Natural killer cell (primary cell): Measurements from ENCODE around the gene MCEE. TPM values are rescaled to one million over a fixed set of nuclear protein-coding genes. Genes with fewer than 3 reads are reported as not detected.
A peak's percentile ranks its signal among the peaks of the same experiment; 100 is the strongest.

Experiments used
- ATAC-seq, 3 donors: fragments of 150-1000 bp in 2 of 3; fragments of 200-7000 bp in 1 of 3; cut with Tn5 transposase; 1 replicate in 1 of 3; 2 replicates in 2 of 3; pipeline ENCODE4 v1.10.0; 2021; ENCODE audit warnings: mild to moderate bottlenecking in 2 of 3, moderate library complexity in 2 of 3
- DNase-seq, 2 donors: peaks; one replicate each; pipeline versions ENCODE4 v3.0.0 to v3.0.0-alpha.2; 2013 to 2021; ENCODE audit warnings: mixed read lengths in 1 of 2
- H3K27ac ChIP-seq: one replicate; pipeline ENCODE4 v1.5.1; 2013; ENCODE audit warnings: mild to moderate bottlenecking, low read length
- H3K27me3 ChIP-seq: one replicate; pipeline ENCODE4 v1.6.1; 2013; ENCODE audit warnings: low read length; ENCODE audit not compliant: control insufficient read depth, insufficient read depth
- H3K36me3 ChIP-seq: one replicate; pipeline ENCODE4 v1.6.1; 2013; ENCODE audit warnings: low read length; ENCODE audit not compliant: control insufficient read depth, insufficient read depth
- H3K4me1 ChIP-seq: one replicate; pipeline ENCODE4 v1.6.1; 2013; ENCODE audit warnings: low read length; ENCODE audit not compliant: control insufficient read depth, insufficient read depth
- H3K4me3 ChIP-seq: one replicate; pipeline ENCODE4 v1.5.1; 2013; ENCODE audit warnings: low read length
- H3K9me3 ChIP-seq: one replicate; pipeline ENCODE4 v1.6.1; 2013; ENCODE audit warnings: low read length; ENCODE audit not compliant: control insufficient read depth, insufficient read depth
- H3K27ac Mint-ChIP-seq, 2 donors: one replicate each; pipeline ENCODE4 v1.8.0; 2022; ENCODE audit warnings: mild to moderate bottlenecking in 2 of 2, mixed read lengths in 2 of 2, moderate library complexity in 1 of 2
- H3K27me3 Mint-ChIP-seq, 2 donors: one replicate each; pipeline ENCODE4 v1.8.0; 2022; ENCODE audit warnings: low read depth in 2 of 2, mixed read lengths in 2 of 2
- H3K36me3 Mint-ChIP-seq: one replicate; pipeline ENCODE4 v1.8.0; 2022; ENCODE audit warnings: mixed read lengths
- H3K4me1 Mint-ChIP-seq, 2 donors: one replicate each; pipeline ENCODE4 v1.8.0; 2022; ENCODE audit warnings: mixed read lengths in 2 of 2
- H3K4me3 Mint-ChIP-seq: one replicate; pipeline ENCODE4 v1.8.0; 2022; ENCODE audit warnings: mild to moderate bottlenecking, moderate library complexity, mixed read lengths
- H3K9me3 Mint-ChIP-seq, 2 donors: one replicate each; pipeline ENCODE4 v1.8.0; 2022; ENCODE audit warnings: mixed read lengths in 2 of 2
- CTCF ChIP-seq: fragments of 200-600 bp; IDR thresholded peaks from one replicate; pipeline ENCODE4 v1.8.0; 2022; ENCODE audit warnings: antibody characterized with exemption
- WGBS: methylation state at CpG from one replicate; pipeline ENCODE4 v1.1.7; 2013; ENCODE audit warnings: missing lambda C conversion rate; ENCODE audit not compliant: insufficient coverage; 5-methylcytosine and 5-hydroxymethylcytosine counted together
- intact Hi-C: fragments of 100-400 bp; cut with micrococcal nuclease; formaldehyde crosslinking; loops from one replicate; pipeline ENCODE4 v1.14.2; 2022
- total RNA-seq, 4 donors: library from RNA; stranded (reverse); fragments of 120-200 nt in 1 of 4; gene quantifications; one replicate each; pipeline versions ENCODE4 v1.2.3 to v1.2.4, GENCODE V29; 2013 to 2022

MCEE gene
- total RNA-seq, 3 donors from 2014 or later (not counting 1 experiment from before 2014, with no cell fraction given): 8.4 to 10.4 (median 8.7) TPM

- Histone ChIP-seq H3K4me1 (peaks cover 54% of the 10 kb centered on the region), H3K4me3 (no peak overlapping the region), H3K9me3 (no peaks in the 10 kb centered on the region), H3K27me3 (no peaks in the 10 kb centered on the region), H3K27ac (peak overlapping the region; percentile 78), H3K36me3 (peaks cover 17% of the 10 kb centered on the region)
- DNase-seq: no peak
- Mint-ChIP-seq H3K4me3 (peak overlapping the region; percentile 72), H3K27ac (peak overlapping the region; percentile 98 to 99), H3K36me3 (no peaks in the 10 kb centered on the region), H3K9me3 (no peaks in the 10 kb centered on the region), H3K4me1 (peaks cover 64 to 65% of the 10 kb centered on the region in 2 donors), H3K27me3 (no peaks in the 10 kb centered on the region)
- no peak for TF ChIP-seq CTCF
- no peak for ATAC-seq
- intact Hi-C loops: loop anchor here (2.0 kb wide), 1 partner anchor 60 kb away; the partner anchor contains the start of genes MCEE and MPHOSPH10
- 67% methylated on average over 10 of the region's 10 CpGs for WGBS
Observed at GRCh38 chr2:71070294-71071093, 59.5 kb downstream of the MCEE start.

GRCh38 chr2:71069376-71069775 is 60.7 kb downstream of the MCEE start:
- H3K4me1 Mint-ChIP-seq: peaks cover 64% of the 10 kb centered on the region in 2 donors
- H3K27me3 Mint-ChIP-seq: peaks cover 0 to 5% of the 10 kb centered on the region in 2 donors
- no peak for TF ChIP-seq CTCF
- H3K36me3 Mint-ChIP-seq: no peaks in the 10 kb centered on the region
- ATAC-seq (no peak), DNase-seq (no peak)
- Histone ChIP-seq H3K27ac (no peak overlapping the region), H3K4me1 (peaks cover 54% of the 10 kb centered on the region), H3K4me3 (peak overlapping the region; percentile 80), H3K27me3 (no peaks in the 10 kb centered on the region), H3K36me3 (peaks cover 13% of the 10 kb centered on the region), H3K9me3 (no peaks in the 10 kb centered on the region)
- H3K27ac Mint-ChIP-seq: peak overlapping the region; percentile 98 to 99
- 68% methylated on average over 5 of the region's 5 CpGs for WGBS
- intact Hi-C loops: loop anchor here (5.0 kb wide), 1 partner anchor 263 kb away; the partner anchor contains the start of gene ZNF638
- H3K4me3 Mint-ChIP-seq: peak overlapping the region; percentile 97
- no peaks in the 10 kb centered on the region for H3K9me3 Mint-ChIP-seq

- Mint-ChIP-seq H3K36me3 (no peaks in the 10 kb centered on the region), H3K27ac (peak within 1 kb of the TSS; percentile 98 to 99), H3K27me3 (peaks cover 2 to 8% of the 10 kb centered on the region in 2 donors), H3K4me1 (peaks cover 55% of the 10 kb centered on the region in 2 donors), H3K9me3 (no peaks in the 10 kb centered on the region), H3K4me3 (peak within 1 kb of the TSS; percentile 97)
- Histone ChIP-seq H3K9me3 (no peaks in the 10 kb centered on the region), H3K4me1 (peaks cover 49% of the 10 kb centered on the region), H3K36me3 (peaks cover 4% of the 10 kb centered on the region), H3K27me3 (no peaks in the 10 kb centered on the region), H3K4me3 (peak within 1 kb of the TSS; percentile 80), H3K27ac (peak within 1 kb of the TSS; percentile 93)
- whole genome bisulfite sequencing: under 1% methylated on average over 66 of the region's 66 CpGs
- TF ChIP-seq CTCF: no peak
- ATAC-seq (peak; percentile 83 to 93 (median 88)), DNase-seq (peak; percentile 98 to 99)
- intact Hi-C loops: loop anchor here (1.0 to 5.0 kb wide), 2 partner anchors 91 to 264 kb away; partner anchors contain the start of gene ZNF638
Observed at GRCh38 chr2:71068218-71069035, 61.6 kb downstream of the MCEE start, which contains the start of gene NAGK. Gene NAGK, plus strand, starts transcription at chr2:71068648. Its CDS starts 36 bp downstream, at chr2:71068684.
